Loucy (cell line): ENCODE measurements around the gene TNFSF13B.
"Not testable (repeated sequence)": the region's sequence is repeated elsewhere in the genome, so short reads cannot be mapped to it uniquely, and the experiment has no call there.

Source experiments
- H2AFZ ChIP-seq: fragments of 200-600 bp; sonication (generic); 2 replicates; pipeline ENCODE4 v1.6.0; 2016; ENCODE audit warnings: antibody characterized with exemption, mild to moderate bottlenecking, low read length, moderate library complexity
- H3F3A ChIP-seq: fragments of 200-600 bp; 2 replicates; pipeline ENCODE4 v1.6.0; 2016; ENCODE audit warnings: antibody characterized with exemption, low read depth, mild to moderate bottlenecking
- H3K27me3 ChIP-seq: fragments of 200-600 bp; sonication (generic); 2 replicates; pipeline ENCODE4 v1.6.1; 2014; ENCODE audit warnings: low read length, mild to moderate bottlenecking; ENCODE audit not compliant: insufficient read depth, poor library complexity, severe bottlenecking
- H3K36me3 ChIP-seq: fragments of 200-600 bp; sonication (generic); 2 replicates; pipeline ENCODE4 v1.6.1; 2016; ENCODE audit warnings: low read length; ENCODE audit not compliant: insufficient read depth
- H3K4me1 ChIP-seq: fragments of 200-600 bp; sonication (generic); 2 replicates; pipeline ENCODE4 v1.5.1; 2014; ENCODE audit warnings: low read length, mild to moderate bottlenecking; ENCODE audit not compliant: insufficient read depth, poor library complexity, severe bottlenecking
- H3K4me2 ChIP-seq: fragments of 200-600 bp; sonication (generic); 2 replicates; pipeline ENCODE4 v1.6.0; 2014; ENCODE audit warnings: antibody characterized with exemption, low read length, low read depth, mild to moderate bottlenecking; ENCODE audit not compliant: poor library complexity, severe bottlenecking
- H3K4me3 ChIP-seq: fragments of 200-600 bp; sonication (generic); 2 replicates; pipeline ENCODE4 v1.5.1; 2014; ENCODE audit warnings: low read length, mild to moderate bottlenecking, mixed read lengths; ENCODE audit not compliant: poor library complexity, severe bottlenecking
- H3K79me2 ChIP-seq: fragments of 200-600 bp; sonication (generic); 2 replicates; pipeline ENCODE4 v1.6.1; 2014; ENCODE audit warnings: low read length; ENCODE audit not compliant: insufficient read depth
- H3K9ac ChIP-seq: fragments of 200-600 bp; sonication (generic); 2 replicates; pipeline ENCODE4 v1.6.0; 2014; ENCODE audit warnings: mild to moderate bottlenecking, low read depth, low read length, moderate library complexity; ENCODE audit not compliant: poor library complexity, severe bottlenecking
- H3K9me2 ChIP-seq: fragments of 200-600 bp; sonication (generic); replicated peaks from 2 replicates; pipeline ENCODE4 v1.6.1; 2016; ENCODE audit warnings: low read depth, low read length, mixed read lengths
- H3K9me3 ChIP-seq: fragments of 200-600 bp; sonication (generic); 2 replicates; pipeline ENCODE4 v1.6.1; 2014; ENCODE audit warnings: mild to moderate bottlenecking, antibody characterized with exemption, low read length, low read depth; ENCODE audit not compliant: insufficient read depth
- H4K20me1 ChIP-seq: fragments of 200-600 bp; sonication (generic); 2 replicates; pipeline ENCODE4 v1.6.0; 2014; ENCODE audit warnings: antibody characterized with exemption, low read length, mild to moderate bottlenecking; ENCODE audit not compliant: insufficient read depth, poor library complexity, severe bottlenecking
- EZH2phosphoT487 ChIP-seq: fragments of 200-600 bp; IDR thresholded peaks from 2 replicates; pipeline ENCODE4 v1.6.1; 2018; ENCODE audit warnings: antibody characterized with exemption, mild to moderate bottlenecking, moderate library complexity, borderline replicate concordance
- TF ChIP-seq, protein P1 (sequence below): fragments of 200-600 bp; sonication (generic); conservative IDR thresholded peaks from 2 replicates; pipeline ENCODE4 v1.5.1; 2014; ENCODE audit warnings: mild to moderate bottlenecking, antibody characterized with exemption, low read length

Gene TNFSF13B

DNA sequence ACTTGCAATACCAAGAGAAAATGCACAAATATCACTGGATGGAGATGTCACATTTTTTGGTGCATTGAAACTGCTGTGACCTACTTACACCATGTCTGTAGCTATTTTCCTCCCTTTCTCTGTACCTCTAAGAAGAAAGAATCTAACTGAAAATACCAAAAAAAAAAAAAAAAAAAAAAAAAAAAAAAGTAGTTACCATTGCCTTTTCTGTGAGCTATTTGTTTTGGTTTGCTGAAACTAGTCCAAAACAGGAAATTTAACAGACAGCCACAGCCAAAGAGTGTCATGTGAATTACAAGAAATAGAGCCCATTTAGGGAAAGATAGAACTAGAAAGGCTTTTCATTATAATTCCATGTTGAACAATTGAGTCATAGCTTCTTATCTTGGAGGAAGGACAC lies 37.3 kb downstream of the TNFSF13B start:
- Histone ChIP-seq H3K36me3 (no peaks in the 10 kb centered on the region), H4K20me1 (no peaks in the 10 kb centered on the region), H3K79me2 (no peaks in the 10 kb centered on the region), H3K4me3 (no peak overlapping the region), H2AFZ (no peak overlapping the region), H3F3A (no peaks in the 10 kb centered on the region), H3K9ac (no peak overlapping the region), H3K9me2 (no peaks in the 10 kb centered on the region), H3K27me3 (no peaks in the 10 kb centered on the region), H3K4me2 (no peak overlapping the region), H3K9me3 (0 out of 2 replicates have a peak, but pooled peaks cover 4% of the 10 kb centered on the region), H3K4me1 (no peaks in the 10 kb centered on the region)
- no peak for TF ChIP-seq EZH2phosphoT487
- TF ChIP-seq, protein P1, sequence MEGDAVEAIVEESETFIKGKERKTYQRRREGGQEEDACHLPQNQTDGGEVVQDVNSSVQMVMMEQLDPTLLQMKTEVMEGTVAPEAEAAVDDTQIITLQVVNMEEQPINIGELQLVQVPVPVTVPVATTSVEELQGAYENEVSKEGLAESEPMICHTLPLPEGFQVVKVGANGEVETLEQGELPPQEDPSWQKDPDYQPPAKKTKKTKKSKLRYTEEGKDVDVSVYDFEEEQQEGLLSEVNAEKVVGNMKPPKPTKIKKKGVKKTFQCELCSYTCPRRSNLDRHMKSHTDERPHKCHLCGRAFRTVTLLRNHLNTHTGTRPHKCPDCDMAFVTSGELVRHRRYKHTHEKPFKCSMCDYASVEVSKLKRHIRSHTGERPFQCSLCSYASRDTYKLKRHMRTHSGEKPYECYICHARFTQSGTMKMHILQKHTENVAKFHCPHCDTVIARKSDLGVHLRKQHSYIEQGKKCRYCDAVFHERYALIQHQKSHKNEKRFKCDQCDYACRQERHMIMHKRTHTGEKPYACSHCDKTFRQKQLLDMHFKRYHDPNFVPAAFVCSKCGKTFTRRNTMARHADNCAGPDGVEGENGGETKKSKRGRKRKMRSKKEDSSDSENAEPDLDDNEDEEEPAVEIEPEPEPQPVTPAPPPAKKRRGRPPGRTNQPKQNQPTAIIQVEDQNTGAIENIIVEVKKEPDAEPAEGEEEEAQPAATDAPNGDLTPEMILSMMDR: no peak

DNA sequence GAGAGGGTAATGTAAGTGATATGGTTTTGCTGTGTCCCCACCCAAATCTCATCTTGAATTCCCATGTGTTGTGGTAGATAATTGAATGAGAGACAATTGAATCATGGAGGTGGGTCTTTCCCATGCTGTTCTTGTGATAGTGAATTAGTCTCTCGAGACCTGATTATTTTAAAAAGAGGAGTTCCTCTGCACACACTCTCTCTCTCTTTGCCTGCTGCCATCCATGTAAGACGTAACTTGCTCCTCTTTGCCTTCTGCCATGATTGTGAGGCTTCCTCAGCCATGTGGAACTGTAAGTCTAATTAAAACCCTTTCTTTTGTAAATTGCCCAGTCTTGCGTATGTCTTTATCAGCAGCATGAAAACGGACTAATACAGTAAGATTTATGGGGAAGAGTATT lies 42.1 kb downstream of the TNFSF13B start:
- H3K9me3 ChIP-seq, H3K4me1 ChIP-seq, H3K36me3 ChIP-seq, H3K4me2 ChIP-seq, H4K20me1 ChIP-seq, H2AFZ ChIP-seq, H3F3A ChIP-seq, H3K9me2 ChIP-seq, H3K4me3 ChIP-seq, H3K79me2 ChIP-seq, H3K27me3 ChIP-seq, H3K9ac ChIP-seq: not testable (repeated sequence)

DNA sequence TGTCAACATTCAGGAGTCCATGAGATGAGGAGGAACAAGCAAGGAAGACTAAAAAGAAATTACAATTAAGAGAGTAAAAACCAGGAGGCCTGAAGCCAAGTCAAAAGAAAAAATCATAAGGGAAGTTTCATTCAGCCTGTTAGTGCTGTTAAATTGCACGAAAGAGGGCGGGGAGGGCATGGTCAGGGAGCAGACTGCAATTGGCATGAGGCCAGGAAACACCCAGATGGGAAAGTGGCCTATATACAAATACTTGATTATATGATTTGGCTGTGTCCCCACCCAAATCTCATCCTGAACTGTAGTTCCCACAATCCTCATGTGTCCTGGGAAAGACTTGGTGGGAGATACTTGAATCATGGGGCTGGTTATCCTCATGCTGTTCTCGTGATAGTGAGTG lies 43.9 kb downstream of the TNFSF13B start:
- no peaks in the 10 kb centered on the region for H3K9me2 ChIP-seq
- TF ChIP-seq, protein P1: no peak
- no peak for TF ChIP-seq EZH2phosphoT487

DNA sequence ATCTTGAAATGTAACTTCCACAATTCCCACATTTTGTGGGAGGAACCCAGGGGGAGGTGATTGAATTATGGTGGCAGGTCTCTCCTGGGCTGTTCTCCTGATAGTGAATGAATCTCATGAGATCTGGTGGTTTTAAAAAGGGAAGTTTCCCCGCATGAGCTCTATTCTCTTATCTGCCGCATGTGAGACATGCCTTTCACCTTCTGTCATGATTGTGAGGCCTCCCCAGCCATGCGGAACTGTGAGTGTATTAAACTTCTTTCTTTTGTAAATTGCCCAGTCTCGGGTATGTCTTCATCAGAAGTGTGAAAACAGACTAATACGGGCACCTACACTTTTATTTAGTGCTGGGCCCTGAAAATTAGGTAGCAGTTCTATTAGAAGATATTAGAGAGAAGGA lies 45.8 kb downstream of the TNFSF13B start:
- H3K9ac ChIP-seq: no peak overlapping the region
- H3K9me2 ChIP-seq: no peaks in the 10 kb centered on the region
- H3K79me2 ChIP-seq: no peaks in the 10 kb centered on the region
- no peaks in the 10 kb centered on the region for H4K20me1 ChIP-seq
- H3F3A ChIP-seq: no peaks in the 10 kb centered on the region
- H3K9me3 ChIP-seq: no peaks in the 10 kb centered on the region
- TF ChIP-seq, protein P1: no peak
- no peaks in the 10 kb centered on the region for H3K27me3 ChIP-seq
- no peaks in the 10 kb centered on the region for H3K4me1 ChIP-seq
- H2AFZ ChIP-seq: no peak overlapping the region
- H3K4me3 ChIP-seq: no peak overlapping the region
- no peak overlapping the region for H3K4me2 ChIP-seq
- no peaks in the 10 kb centered on the region for H3K36me3 ChIP-seq

More for the DNA sequence above, 43.9 kb downstream of the TNFSF13B start:
- Histone ChIP-seq H4K20me1 (no peaks in the 10 kb centered on the region), H3K27me3 (no peaks in the 10 kb centered on the region), H3K4me2 (no peak overlapping the region), H3K9me3 (0 out of 2 replicates have a peak, but pooled peaks cover 4% of the 10 kb centered on the region), H3K9ac (no peak overlapping the region), H3K4me1 (no peaks in the 10 kb centered on the region), H2AFZ (no peak overlapping the region), H3K36me3 (no peaks in the 10 kb centered on the region), H3F3A (no peaks in the 10 kb centered on the region), H3K79me2 (no peaks in the 10 kb centered on the region), H3K4me3 (no peak overlapping the region)
